22Rv1 (cell line): Measurements from ENCODE around the gene ZFAND5.

Experiments
- CTCF ChIP-seq: fragments of 450-650 bp; IDR thresholded peaks from 2 replicates; pipeline ENCODE4 v1.5.1; 2017; ENCODE audit warnings: mild to moderate bottlenecking
- ZFX ChIP-seq: fragments of 450-650 bp; IDR thresholded peaks from 2 replicates; pipeline ENCODE4 v1.6.1; 2017; ENCODE audit warnings: antibody characterized with exemption, borderline replicate concordance

DNA sequence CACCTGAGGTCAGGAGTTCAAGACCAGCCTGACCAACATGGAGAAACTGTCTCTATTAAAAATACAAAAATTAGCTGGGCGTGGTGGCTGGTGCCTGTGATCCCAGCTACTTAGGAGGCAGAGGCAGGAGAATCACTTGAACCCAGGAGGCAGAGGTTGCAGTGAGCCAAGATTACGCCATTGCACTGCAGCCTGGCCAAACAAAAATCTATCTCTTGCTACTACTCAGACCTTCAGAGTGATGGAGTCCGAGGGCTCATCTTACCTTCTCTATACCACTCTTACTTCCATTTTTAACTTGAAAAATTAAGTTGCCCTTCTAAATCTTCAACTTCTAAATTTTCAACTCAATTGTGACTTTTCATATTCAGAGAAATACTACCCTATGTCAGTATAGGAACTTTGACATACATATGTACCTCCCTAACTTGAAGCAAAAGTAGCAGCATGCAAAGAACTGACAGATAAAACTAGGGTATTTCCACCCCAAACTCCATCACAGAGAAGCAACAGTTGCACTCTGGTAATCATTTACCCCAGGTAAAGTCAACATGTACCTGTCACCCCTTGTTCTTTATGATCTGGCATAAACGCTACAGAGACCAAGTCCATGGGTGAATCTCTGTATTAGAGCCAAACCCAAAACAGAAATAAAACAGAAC, 11.4 kb downstream of the ZFAND5 start:
- no peak for TF ChIP-seq CTCF
- no peak for TF ChIP-seq ZFX
